Iris pigment epithelial cell (primary cell): ENCODE results near the gene DUSP5.
"Not testable (repeated sequence)": the region's sequence is repeated elsewhere in the genome, so short reads cannot be mapped to it uniquely, and the experiment has no call there.

ENCODE experiments used
- DNase-seq: peaks from one replicate; pipeline ENCODE4 v3.0.0-alpha.2; 2011; ENCODE audit warnings: low read depth

DUSP5 gene

DNA sequence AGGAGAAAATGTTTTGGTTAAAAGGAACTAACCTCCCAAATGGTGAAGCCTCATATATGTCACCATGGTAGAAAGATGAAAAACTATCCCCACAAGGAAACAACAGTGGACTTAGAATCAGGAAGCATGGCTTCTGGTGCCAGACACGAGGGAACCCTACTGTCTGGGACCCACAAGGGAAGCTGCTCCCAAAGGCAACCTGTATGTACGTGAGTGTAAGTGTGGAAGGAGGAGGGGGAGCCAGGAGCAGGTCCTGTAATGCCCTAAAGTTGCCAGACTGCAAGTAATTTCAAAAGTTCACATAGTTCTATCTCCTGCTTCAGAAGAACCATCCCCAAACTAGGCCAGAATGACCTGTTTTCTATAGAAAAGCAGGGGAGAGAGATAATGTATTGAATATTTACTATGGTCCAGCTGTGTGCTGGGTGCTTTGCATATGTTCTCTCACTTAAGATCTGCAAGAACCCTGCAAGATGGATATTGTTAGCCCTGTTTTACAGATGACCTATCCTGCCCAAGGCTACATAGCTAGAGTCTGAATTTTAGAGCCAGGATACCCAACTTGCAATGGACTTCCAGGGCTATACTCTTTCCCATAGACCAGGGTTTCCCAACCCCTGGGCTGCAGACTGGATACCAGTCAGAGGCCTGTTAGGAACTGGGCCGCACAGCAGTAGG, 19.2 kb downstream of the DUSP5 start:
- no peak for DNase-seq

GRCh38 chr10:110522365-110522988, 24.8 kb downstream of the DUSP5 start:
- peak; percentile 74 for DNase-seq

DNA sequence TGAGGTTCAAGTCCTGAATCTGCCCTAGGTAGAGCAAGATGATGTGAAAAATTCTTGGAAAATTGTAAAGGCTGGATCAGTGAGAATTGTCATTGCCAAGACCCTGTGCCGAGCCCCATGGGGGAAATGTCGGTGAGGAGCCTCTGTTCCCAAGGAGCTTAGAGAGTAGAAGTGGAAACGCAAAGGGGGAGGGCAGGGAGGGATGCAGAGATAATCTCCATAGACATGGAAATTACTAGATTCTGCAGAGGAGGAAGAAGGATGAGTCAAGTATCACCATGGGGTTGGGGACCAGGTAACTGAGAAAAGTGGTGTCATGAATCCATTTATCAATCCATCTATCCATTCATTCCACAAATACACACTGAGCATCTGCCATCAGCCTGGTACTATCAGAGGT, 26.0 kb downstream of the DUSP5 start:
- DNase-seq, result no peak

DNA sequence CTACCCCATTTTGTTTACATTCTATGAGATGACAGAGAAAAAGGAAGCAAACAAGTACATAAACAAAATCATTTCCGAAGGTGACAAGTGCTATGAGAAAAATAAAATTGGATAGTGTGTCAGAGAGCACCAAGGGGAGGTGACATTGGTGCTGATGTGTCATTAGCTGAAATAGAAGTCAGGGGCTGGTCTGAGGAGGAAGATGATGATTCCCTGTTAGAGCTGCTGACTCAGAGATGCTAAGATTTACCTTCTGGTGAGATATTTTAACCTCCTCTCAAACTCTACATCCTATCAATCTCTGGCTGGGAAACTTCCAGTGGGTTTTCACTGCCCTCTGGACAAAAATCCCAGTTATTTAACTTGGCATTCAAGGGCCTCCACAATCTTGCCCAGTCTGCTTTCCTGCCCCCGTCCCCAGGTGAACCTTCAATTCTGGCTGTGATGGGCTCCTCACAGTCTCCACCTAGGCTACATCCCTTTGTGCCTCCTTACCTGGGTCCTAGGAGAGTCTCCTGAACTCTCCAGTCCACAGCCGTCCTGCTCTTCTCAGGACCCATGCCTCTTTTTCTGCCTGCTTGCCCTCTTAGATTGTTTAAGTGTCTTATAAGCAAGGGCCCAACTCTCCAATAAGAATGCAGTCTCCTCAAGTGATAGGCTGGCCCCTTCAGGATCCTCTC, 26.6 kb downstream of the DUSP5 start:
- no peak for DNase-seq

GRCh38 chr10:110524859-110525232, 27.1 kb downstream of the DUSP5 start:
- DNase-seq, result no peak

GRCh38 chr10:110525349-110526260, 27.9 kb downstream of the DUSP5 start:
- peak; percentile 72 for DNase-seq

DNA sequence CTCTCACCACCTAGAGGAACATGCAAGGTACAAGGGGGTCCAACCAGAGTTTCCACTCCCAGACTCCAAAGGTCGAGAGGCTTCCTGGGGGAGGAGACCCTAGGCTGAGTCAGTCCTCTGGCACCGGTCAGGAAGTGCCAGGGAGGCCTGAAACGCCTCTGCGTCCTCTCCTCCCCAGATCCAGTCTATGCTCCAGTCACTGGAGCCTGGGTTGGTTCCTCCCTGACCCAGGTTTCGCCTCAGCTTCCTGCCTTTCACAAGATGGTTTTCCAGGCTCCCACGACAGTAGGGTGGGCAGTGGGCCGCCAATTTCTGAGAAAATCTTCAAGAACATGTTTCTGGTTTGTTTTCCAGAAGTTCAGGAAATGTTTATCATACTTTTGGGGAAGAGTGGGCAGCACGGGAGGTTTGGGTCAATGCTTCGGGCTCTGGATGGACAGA, 30.0 kb downstream of the DUSP5 start:
- DNase-seq, result peak; percentile 68

GRCh38 chr10:110528224-110528996, 30.7 kb downstream of the DUSP5 start:
- DNase-seq, result peak; percentile 67

- not testable (repeated sequence) for DNase-seq
Measured at GRCh38 chr10:110528997-110529524, 31.4 kb downstream of the DUSP5 start.

- DNase-seq, result no peak
Measured at GRCh38 chr10:110529596-110530011, 31.9 kb downstream of the DUSP5 start.

GRCh38 chr10:110530131-110530831, 32.6 kb downstream of the DUSP5 start:
- peak; percentile 80 for DNase-seq

DNA sequence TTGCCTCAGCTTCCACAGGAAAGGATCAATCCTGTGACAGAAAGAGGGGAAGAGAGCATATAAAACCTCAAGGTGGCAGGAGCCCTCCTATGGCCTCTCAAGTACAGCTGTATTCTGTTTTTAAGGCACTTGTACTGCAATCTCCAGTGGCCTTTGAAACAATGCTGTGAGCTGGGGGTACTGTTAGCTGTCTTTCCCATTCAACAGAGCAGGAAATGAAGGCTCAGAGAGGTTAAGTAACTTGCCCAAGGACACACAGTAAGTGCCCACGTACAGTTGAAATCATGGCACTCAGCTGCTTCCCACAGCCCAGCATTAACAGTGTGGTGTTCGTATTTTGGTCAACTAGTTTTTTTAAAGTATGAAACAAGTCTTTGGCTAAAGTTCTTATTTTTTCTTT, 34.0 kb downstream of the DUSP5 start:
- no peak for DNase-seq

- not testable (repeated sequence) for DNase-seq
Measured at GRCh38 chr10:110532628-110533027, 34.9 kb downstream of the DUSP5 start.

DNA sequence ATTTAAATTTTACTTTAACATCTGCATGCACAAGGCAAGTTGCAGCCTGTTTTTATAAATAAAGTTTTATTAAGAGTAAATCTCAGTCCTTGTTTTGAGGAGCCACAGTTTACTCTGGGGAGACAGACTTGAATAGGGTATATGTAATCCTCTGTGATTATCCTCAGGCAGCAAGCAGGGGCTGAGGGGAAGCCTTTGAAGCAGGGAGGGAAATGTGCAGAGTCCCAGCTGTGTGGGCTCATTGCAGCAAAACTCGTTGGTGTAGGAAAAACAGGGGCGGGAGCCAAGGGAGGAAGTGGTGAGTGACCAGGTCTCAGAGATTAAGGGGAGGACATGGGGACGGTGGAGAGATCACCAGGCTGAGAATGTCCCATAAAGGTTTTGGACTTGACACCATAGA, 35.4 kb downstream of the DUSP5 start:
- no peak for DNase-seq

GRCh38 chr10:110534571-110534970, 36.9 kb downstream of the DUSP5 start:
- no peak for DNase-seq

DNA sequence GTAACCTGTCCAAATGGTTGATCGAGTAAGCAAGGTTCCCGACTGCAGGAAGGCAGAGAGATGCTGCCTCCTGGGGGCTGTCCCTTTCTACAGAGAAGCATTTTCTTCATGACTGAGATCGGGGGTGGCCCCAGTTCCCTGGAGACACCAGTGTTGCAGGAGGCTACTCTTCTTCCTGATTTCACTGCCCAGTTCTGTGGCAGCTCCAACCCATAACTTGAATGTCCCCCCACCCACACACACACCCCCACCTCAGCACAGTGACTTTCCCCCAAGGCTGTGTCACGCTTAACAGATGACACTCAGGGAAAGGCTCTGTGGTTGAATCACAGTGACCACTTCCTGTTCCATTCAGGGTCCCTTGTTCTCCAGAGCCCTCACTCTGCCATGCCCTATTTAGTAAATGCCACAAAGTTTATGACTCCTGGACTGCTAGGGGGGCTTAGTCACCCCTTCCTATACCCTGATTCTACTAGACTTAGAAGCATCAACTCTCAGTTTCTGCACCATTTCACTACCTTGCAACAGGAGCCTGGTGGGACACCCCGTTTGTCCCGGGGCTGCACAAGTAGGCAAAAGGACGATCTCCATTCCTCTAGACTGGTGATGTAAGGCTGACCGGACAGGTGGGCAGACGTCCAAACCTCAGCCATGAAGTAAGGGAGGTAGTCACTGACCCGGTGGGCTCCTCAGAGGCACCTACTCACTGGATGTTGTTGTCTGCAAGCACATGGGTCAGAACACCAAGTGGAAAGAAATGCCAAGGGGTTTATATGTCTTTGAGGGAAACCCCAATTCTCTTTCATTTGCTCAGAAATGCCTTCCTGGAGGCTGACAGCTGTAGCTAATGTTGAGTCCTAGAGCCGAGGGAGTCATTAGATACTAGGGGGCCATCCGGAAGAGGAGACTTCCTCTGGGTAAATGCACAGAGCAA, 38.5 kb downstream of the DUSP5 start:
- peak; percentile 93 for DNase-seq

GRCh38 chr10:110539091-110539490, 41.4 kb downstream of the DUSP5 start:
- DNase-seq, result no peak

DNA sequence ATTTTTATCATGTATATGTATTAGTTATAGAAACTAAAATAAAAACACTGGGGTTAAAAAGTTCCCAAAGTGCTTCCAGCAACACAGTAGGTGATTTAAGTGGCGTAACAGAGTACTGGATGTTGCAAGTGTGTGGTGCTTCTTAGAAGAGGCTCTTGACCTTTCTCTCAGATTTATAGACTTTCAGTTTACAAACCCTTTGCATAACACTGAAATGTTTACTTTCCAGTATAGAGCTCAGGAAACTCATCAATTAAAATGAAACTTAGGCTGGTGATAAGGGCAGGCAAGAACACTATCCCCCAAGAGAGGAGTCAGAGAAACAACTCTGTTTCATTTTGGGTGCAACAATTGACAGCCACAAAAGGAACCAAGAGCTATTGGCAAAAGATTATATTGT, 42.3 kb downstream of the DUSP5 start:
- no peak for DNase-seq

- peak; percentile 92 for DNase-seq
Measured at GRCh38 chr10:110544958-110545537, 47.3 kb downstream of the DUSP5 start.
